ENCODE results near the gene PLXNC1.

PLXNC1 gene

GRCh38 chr12:94143438-94143837 lies 4.9 kb upstream of the PLXNC1 start:
- H3K27ac ChIP-seq: no peak overlapping the region
- no peak overlapping the region for H3K4me3 ChIP-seq
- TF ChIP-seq CTCF (IDR thresholded peaks at IDR 0.05): no peak
- no peak for DNase-seq (ENCODE audit: low spot score)

GRCh38 chr12:94143951-94144350 lies 4.4 kb upstream of the PLXNC1 start:
- Histone ChIP-seq H3K27ac (no peak overlapping the region), H3K4me3 (no peak overlapping the region)
- no peak for DNase-seq (ENCODE audit: low spot score)
- TF ChIP-seq CTCF (IDR thresholded peaks at IDR 0.05): no peak

- Histone ChIP-seq H3K27ac (no peak overlapping the region), H3K4me3 (no peak overlapping the region)
- no peak for TF ChIP-seq CTCF (IDR thresholded peaks at IDR 0.05)
- no peak for DNase-seq (ENCODE audit: low spot score)
Observed at GRCh38 chr12:94144781-94145180, 3.6 kb upstream of the PLXNC1 start.

- DNase-seq (ENCODE audit: low spot score): no peak
- TF ChIP-seq CTCF (IDR thresholded peaks at IDR 0.05): no peak
- Histone ChIP-seq H3K4me3 (no peak overlapping the region), H3K27ac (no peak overlapping the region)
Observed at GRCh38 chr12:94145191-94145983, 3.0 kb upstream of the PLXNC1 start.

GRCh38 chr12:94146166-94146936 lies 2.0 kb upstream of the PLXNC1 start:
- TF ChIP-seq CTCF (IDR thresholded peaks at IDR 0.05): no peak
- no peak for DNase-seq (ENCODE audit: low spot score)
- Histone ChIP-seq H3K4me3 (no peak overlapping the region), H3K27ac (no peak overlapping the region)

- TF ChIP-seq CTCF (IDR thresholded peaks at IDR 0.05): no peak
- Histone ChIP-seq H3K27ac (no peak overlapping the region), H3K4me3 (peak overlapping the region; percentile 72)
- DNase-seq (ENCODE audit: low spot score): no peak
Observed at GRCh38 chr12:94147387-94147990, 888 bp upstream of the PLXNC1 start.
